HepG2 (cell line): ENCODE measurements around the gene ANAPC2. TPM values are rescaled to one million over a fixed set of nuclear protein-coding genes. Genes with fewer than 3 reads are reported as not detected.

Experiments used
- AGO2 ChIP-seq: fragments of 200-400 bp; formaldehyde crosslinking; optimal IDR thresholded peaks from 2 replicates; pipeline ENCODE3; 2017; ENCODE audit warnings: mild to moderate bottlenecking, low read depth, low read length, moderate library complexity
- ARID4A ChIP-seq: sonication (generic); formaldehyde crosslinking; IDR thresholded peaks from 2 replicates; pipeline ENCODE4 v1.5.0; 2020; ENCODE audit warnings: mild to moderate bottlenecking, missing genetic modification reagents, borderline replicate concordance
- ARNT2 ChIP-seq: sonication (generic); formaldehyde crosslinking; IDR thresholded peaks from 2 replicates; pipeline ENCODE4 v1.8.0; 2022; ENCODE audit warnings: mild to moderate bottlenecking, low read depth, missing genetic modification reagents, moderate library complexity
- ERF ChIP-seq: IDR thresholded peaks from 2 replicates; pipeline ENCODE4 v1.6.1; 2018; ENCODE audit warnings: missing biosample characterization, missing genetic modification reagents
- GLI4 ChIP-seq: sonication (generic); formaldehyde crosslinking; IDR thresholded peaks from 2 replicates; pipeline ENCODE4 v1.5.1; 2020; ENCODE audit warnings: missing genetic modification reagents, mild to moderate bottlenecking, moderate library complexity, borderline replicate concordance
- HDAC2 ChIP-seq: sonication (generic); formaldehyde crosslinking; IDR thresholded peaks from 2 replicates; pipeline ENCODE4 v1.4.0; 2020; ENCODE audit warnings: missing genetic modification reagents
- HNF4G ChIP-seq, 2 experiments: sonication (generic) in 1 of 2; formaldehyde crosslinking in 1 of 2; IDR thresholded peaks; 2 replicates each; pipeline versions ENCODE4 v1.4.0 to v1.6.1; 2011 to 2020; ENCODE audit warnings: borderline replicate concordance in 2 of 2, low read depth in 2 of 2, mild to moderate bottlenecking in 2 of 2, low read length in 1 of 2, missing genetic modification reagents in 1 of 2, moderate library complexity in 1 of 2
- PBX3 ChIP-seq: sonication (generic); formaldehyde crosslinking; IDR thresholded peaks from 2 replicates; pipeline ENCODE4 v1.8.1; 2023; ENCODE audit warnings: missing genetic modification reagents, inconsistent platforms, borderline replicate concordance
- PHF20 ChIP-seq: sonication (generic); formaldehyde crosslinking; IDR thresholded peaks from 2 replicates; pipeline ENCODE4 v1.5.0; 2020; ENCODE audit warnings: mild to moderate bottlenecking, missing genetic modification reagents
- RBM39 ChIP-seq: fragments of 200-400 bp; formaldehyde crosslinking; IDR thresholded peaks from one replicate; pipeline ENCODE4 v1.6.1; 2018; ENCODE audit warnings: antibody characterized with exemption, mild to moderate bottlenecking, low read depth, low read length; ENCODE audit not compliant: poor library complexity, severe bottlenecking
- SNAPC2 ChIP-seq: sonication (generic); formaldehyde crosslinking; IDR thresholded peaks from 2 replicates; pipeline ENCODE4 v1.8.1; 2022; ENCODE audit warnings: mild to moderate bottlenecking, missing genetic modification reagents
- STAT5B ChIP-seq: sonication (generic); formaldehyde crosslinking; IDR thresholded peaks from 2 replicates; pipeline ENCODE4 v1.4.0; 2020; ENCODE audit warnings: missing genetic modification reagents
- TOPORS ChIP-seq: sonication (generic); formaldehyde crosslinking; IDR thresholded peaks from 2 replicates; pipeline ENCODE4 v1.8.0; 2023; ENCODE audit warnings: mild to moderate bottlenecking, missing genetic modification reagents
- ZBTB14 ChIP-seq: sonication (generic); formaldehyde crosslinking; IDR thresholded peaks from 2 replicates; pipeline ENCODE4 v1.4.0; 2020; ENCODE audit warnings: missing genetic modification reagents
- ZNF205 ChIP-seq: IDR thresholded peaks from 2 replicates; pipeline ENCODE4 v1.6.1; 2018; ENCODE audit warnings: missing biosample characterization, missing genetic modification reagents
- ZNF350 ChIP-seq: sonication (generic); formaldehyde crosslinking; IDR thresholded peaks from 2 replicates; pipeline ENCODE4 v1.4.0; 2020; ENCODE audit warnings: mild to moderate bottlenecking, low read depth, missing genetic modification reagents, borderline replicate concordance
- ZNF569 ChIP-seq: sonication (generic); formaldehyde crosslinking; IDR thresholded peaks from 2 replicates; pipeline ENCODE4 v1.5.0; 2020; ENCODE audit warnings: mild to moderate bottlenecking, missing genetic modification reagents, moderate library complexity, borderline replicate concordance
- ZNF672 ChIP-seq: sonication (generic); formaldehyde crosslinking; IDR thresholded peaks from 2 replicates; pipeline ENCODE4 v1.8.1; 2022; ENCODE audit warnings: missing genetic modification reagents
- ZNF704 ChIP-seq: sonication (generic); formaldehyde crosslinking; IDR thresholded peaks from 2 replicates; pipeline ENCODE4 v1.8.1; 2023; ENCODE audit warnings: mild to moderate bottlenecking, inconsistent platforms, moderate library complexity, missing genetic modification reagents, borderline replicate concordance
- ZNF782 ChIP-seq: sonication (generic); formaldehyde crosslinking; IDR thresholded peaks from 2 replicates; pipeline ENCODE4 v1.4.0; 2020; ENCODE audit warnings: missing genetic modification reagents, mild to moderate bottlenecking, borderline replicate concordance
- polyA plus RNA-seq, 8 experiments: library from polyadenylated mRNA; depleted of rRNA in 3 of 8; stranded (reverse) in 7 of 8; unstranded in 1 of 8; fragments of >200 nt; fragmentation: Illumina TruSeq in 4 of 8; extraction: Trizol in 4 of 8; gene quantifications; 2 replicates each; pipeline versions ENCODE4 v1.2.1 to v1.2.3, GENCODE V29; 2011 to 2016; ENCODE audit warnings: low read depth in 4 of 8, missing spikeins in 1 of 8, mixed read lengths in 1 of 8; ENCODE audit not compliant: insufficient read depth in 1 of 8
- total RNA-seq, 5 experiments: library from RNA; depleted of rRNA; stranded (reverse); fragments of >200 nt; fragmentation: Illumina TruSeq; extraction: Trizol; gene quantifications; 2 replicates each; pipeline ENCODE4 v1.2.3, GENCODE V29; 2016; ENCODE audit warnings: low read depth in 1 of 5

ANAPC2 gene
- total and polyA plus RNA-seq, 2 of the 13 experiments (the other 11 are each of a cell fraction or from before 2014, with no cell fraction given), result 12.3 to 15.4 TPM

- TF ChIP-seq ARID4A (CRISPR knock-in tag) (peak; percentile 85; the same call in 1 of the 2 replicates), HNF4G (IDR thresholded peaks at IDR 0.05; ENCODE audit: borderline replicate concordance, low read depth, low read length) (peak; percentile 33; the same call in 1 of the 2 replicates), HNF4G (CRISPR knock-in tag; IDR thresholded peaks at IDR 0.05; ENCODE audit: borderline replicate concordance, low read depth) (0 out of 2 replicates have a peak, but pooled peaks have one; percentile 46), PHF20 (CRISPR knock-in tag) (no peak; the same call in none of the 2 replicates), HDAC2 (CRISPR knock-in tag) (peak; percentile 76), AGO2 (peak; percentile 29), ZNF205 (peak; percentile 70; the same call in 1 of the 2 replicates), ZNF672 (CRISPR knock-in tag) (0 out of 2 replicates have a peak, but pooled peaks have one; percentile 27), GLI4 (CRISPR knock-in tag) (peak; percentile 73; the same call in 1 of the 2 replicates), STAT5B (CRISPR knock-in tag) (no peak), SNAPC2 (CRISPR knock-in tag) (no peak), ZNF782 (no peak; the same call in 1 of the 2 replicates), ZNF704 (CRISPR knock-in tag) (no peak), ZBTB14 (CRISPR knock-in tag) (no peak), PBX3 (CRISPR knock-in tag) (no peak), RBM39 (peak; percentile 89), ARNT2 (peak; percentile 48; the same call in 1 of the 2 replicates), ZNF350 (peak; percentile 57; the same call in 1 of the 2 replicates), ZNF569 (CRISPR knock-in tag) (no peak), TOPORS (CRISPR knock-in tag) (no peak), ERF (CRISPR knock-in tag) (peak; percentile 78; the same call in 1 of the 2 replicates)
Observed at GRCh38 chr9:137236238-137236935, 48.0 kb upstream of the ANAPC2 start (continued).
